Measurements from ENCODE around the gene MAP3K7. TPM values are rescaled to one million over a fixed set of nuclear protein-coding genes. Genes with fewer than 3 reads are reported as not detected.

Gene MAP3K7
- total RNA-seq, 5 donors from 2014 or later (not counting 1 experiment from before 2014, with no cell fraction given), result 21.1 to 25.6 (median 24.2) TPM

GRCh38 chr6:90530882-90531281 is 56.0 kb downstream of the MAP3K7 start:
- Mint-ChIP-seq H3K27me3 (no peaks in the 10 kb centered on the region), H3K9me3 (no peaks in the 10 kb centered on the region), H3K36me3 (peaks cover 28% of the 10 kb centered on the region), H3K4me1 (no peaks in the 10 kb centered on the region), H3K4me3 (no peak overlapping the region), H3K27ac (no peak overlapping the region)
- no peak for ATAC-seq (replicated peaks in 1 of 4)
- no peak overlapping the region for H3K27ac ChIP-seq (ENCODE audit: low read length)
- no peaks in the 10 kb centered on the region for H3K9me3 ChIP-seq
- H3K4me1 ChIP-seq (ENCODE audit: control insufficient read depth in 1 of 2, extremely low read depth in 1 of 2, insufficient read depth in 2 of 2, low read length in 2 of 2), result no peaks in the 10 kb centered on the region
- no peaks in the 10 kb centered on the region for H3K27me3 ChIP-seq (replicated peaks in 1 of 2; ENCODE audit: control insufficient read depth in 2 of 2, extremely low read depth in 1 of 2, insufficient read depth in 2 of 2, low read length in 1 of 2)
- no peak for DNase-seq
- no peak overlapping the region for H3K4me3 ChIP-seq (ENCODE audit: control insufficient read depth in 1 of 2, extremely low read depth in 1 of 2, low read length in 1 of 2)
- WGBS (ENCODE audit: insufficient coverage), result no CpG with 5 or more reads among the region's 1 CpG
- ChIA-PET CTCF (no interaction called here), POLR2A (no interaction called here)
- H3K36me3 ChIP-seq (ENCODE audit: control insufficient read depth in 2 of 2, extremely low read depth in 1 of 2, insufficient read depth in 1 of 2, low read length in 1 of 2), result peaks cover 0 to 26% of the 10 kb centered on the region in 2 donors

- peaks cover 6 to 26% of the 10 kb centered on the region in 2 donors for H3K36me3 ChIP-seq (ENCODE audit: control insufficient read depth in 2 of 2, extremely low read depth in 1 of 2, insufficient read depth in 1 of 2, low read length in 1 of 2)
- ChIA-PET CTCF (interaction anchor here in 1 of 2 donors (1.4 kb wide), 1 partner anchor 10 kb away, joined by 5 read pairs; no protein-coding TSS in a partner anchor), POLR2A (no interaction called here)
- 100% methylated on average over 2 of the region's 4 CpGs for WGBS (ENCODE audit: insufficient coverage)
- no peak overlapping the region for H3K4me3 ChIP-seq (ENCODE audit: control insufficient read depth in 1 of 2, extremely low read depth in 1 of 2, low read length in 1 of 2)
- Mint-ChIP-seq H3K9me3 (no peaks in the 10 kb centered on the region), H3K36me3 (peaks cover 44% of the 10 kb centered on the region), H3K27ac (no peak overlapping the region), H3K4me3 (no peak overlapping the region), H3K27me3 (no peaks in the 10 kb centered on the region), H3K4me1 (no peaks in the 10 kb centered on the region)
- no peaks in the 10 kb centered on the region for H3K27me3 ChIP-seq (replicated peaks in 1 of 2; ENCODE audit: control insufficient read depth in 2 of 2, extremely low read depth in 1 of 2, insufficient read depth in 2 of 2, low read length in 1 of 2)
- DNase-seq (no peak), ATAC-seq (replicated peaks in 1 of 4) (no peak)
- no peak overlapping the region for H3K27ac ChIP-seq (ENCODE audit: low read length)
- H3K9me3 ChIP-seq, result no peaks in the 10 kb centered on the region
- H3K4me1 ChIP-seq (ENCODE audit: control insufficient read depth in 1 of 2, extremely low read depth in 1 of 2, insufficient read depth in 2 of 2, low read length in 2 of 2), result no peaks in the 10 kb centered on the region
Measured at GRCh38 chr6:90525421-90525820, 61.5 kb downstream of the MAP3K7 start.

GRCh38 chr6:90523779-90524310 is 63.0 kb downstream of the MAP3K7 start:
- POLR2A ChIA-PET, result no interaction called here

GRCh38 chr6:90521955-90522354 is 64.9 kb downstream of the MAP3K7 start:
- ATAC-seq (replicated peaks in 1 of 4) (no peak), DNase-seq (no peak)
- POLR2A ChIA-PET, result no interaction called here
- no CpG with 5 or more reads among the region's 1 CpG for WGBS (ENCODE audit: insufficient coverage)
- CTCF ChIA-PET, result interaction anchor here (0.9 to 1.1 kb wide), 2 partner anchors 581 to 703 kb away, joined by 4 to 5 read pairs; no protein-coding TSS in a partner anchor
- Histone ChIP-seq H3K4me3 (ENCODE audit: control insufficient read depth in 1 of 2, extremely low read depth in 1 of 2, low read length in 1 of 2) (no peak overlapping the region), H3K27me3 (replicated peaks in 1 of 2; ENCODE audit: control insufficient read depth in 2 of 2, extremely low read depth in 1 of 2, insufficient read depth in 2 of 2, low read length in 1 of 2) (no peaks in the 10 kb centered on the region), H3K27ac (ENCODE audit: low read length) (no peak overlapping the region), H3K9me3 (no peaks in the 10 kb centered on the region), H3K36me3 (ENCODE audit: control insufficient read depth in 2 of 2, extremely low read depth in 1 of 2, insufficient read depth in 1 of 2, low read length in 1 of 2) (peaks cover 6 to 36% of the 10 kb centered on the region in 2 donors), H3K4me1 (ENCODE audit: control insufficient read depth in 1 of 2, extremely low read depth in 1 of 2, insufficient read depth in 2 of 2, low read length in 2 of 2) (no peaks in the 10 kb centered on the region)
- Mint-ChIP-seq H3K9me3 (no peaks in the 10 kb centered on the region), H3K4me3 (no peak overlapping the region), H3K27me3 (no peaks in the 10 kb centered on the region), H3K36me3 (peaks cover 39% of the 10 kb centered on the region), H3K4me1 (no peaks in the 10 kb centered on the region), H3K27ac (no peak overlapping the region)

More at GRCh38 chr6:90523779-90524310, 63.0 kb downstream of the MAP3K7 start:
- DNase-seq (no peak), ATAC-seq (replicated peaks in 1 of 4) (no peak)
- no peaks in the 10 kb centered on the region for H3K9me3 ChIP-seq
- CTCF ChIA-PET, result interaction anchor here in 1 of 2 donors (0.7 kb wide), 1 partner anchor 24 kb away, joined by 3 read pairs; no protein-coding TSS in a partner anchor
- H3K9me3 Mint-ChIP-seq, result no peaks in the 10 kb centered on the region
- H3K27me3 Mint-ChIP-seq, result no peaks in the 10 kb centered on the region
- H3K4me1 ChIP-seq (ENCODE audit: control insufficient read depth in 1 of 2, extremely low read depth in 1 of 2, insufficient read depth in 2 of 2, low read length in 2 of 2), result no peaks in the 10 kb centered on the region
- H3K27ac Mint-ChIP-seq, result no peak overlapping the region
- H3K4me3 ChIP-seq (ENCODE audit: control insufficient read depth in 1 of 2, extremely low read depth in 1 of 2, low read length in 1 of 2), result no peak overlapping the region
- no CpG with 5 or more reads among the region's 4 CpGs for WGBS (ENCODE audit: insufficient coverage)
- no peak overlapping the region for H3K4me3 Mint-ChIP-seq
- H3K27me3 ChIP-seq (replicated peaks in 1 of 2; ENCODE audit: control insufficient read depth in 2 of 2, extremely low read depth in 1 of 2, insufficient read depth in 2 of 2, low read length in 1 of 2), result no peaks in the 10 kb centered on the region
- H3K4me1 Mint-ChIP-seq, result no peaks in the 10 kb centered on the region
- no peak overlapping the region for H3K27ac ChIP-seq (ENCODE audit: low read length)
- H3K36me3 Mint-ChIP-seq, result peaks cover 44% of the 10 kb centered on the region
- peaks cover 6 to 30% of the 10 kb centered on the region in 2 donors for H3K36me3 ChIP-seq (ENCODE audit: control insufficient read depth in 2 of 2, extremely low read depth in 1 of 2, insufficient read depth in 1 of 2, low read length in 1 of 2)

- POLR2A ChIA-PET, result no interaction called here
- Histone ChIP-seq H3K9me3 (no peaks in the 10 kb centered on the region), H3K4me3 (ENCODE audit: control insufficient read depth in 1 of 2, extremely low read depth in 1 of 2, low read length in 1 of 2) (no peak overlapping the region), H3K27me3 (replicated peaks in 1 of 2; ENCODE audit: control insufficient read depth in 2 of 2, extremely low read depth in 1 of 2, insufficient read depth in 2 of 2, low read length in 1 of 2) (no peaks in the 10 kb centered on the region), H3K27ac (ENCODE audit: low read length) (no peak overlapping the region), H3K36me3 (ENCODE audit: control insufficient read depth in 2 of 2, extremely low read depth in 1 of 2, insufficient read depth in 1 of 2, low read length in 1 of 2) (peaks cover 0 to 46% of the 10 kb centered on the region in 2 donors), H3K4me1 (ENCODE audit: control insufficient read depth in 1 of 2, extremely low read depth in 1 of 2, insufficient read depth in 2 of 2, low read length in 2 of 2) (no peaks in the 10 kb centered on the region)
- Mint-ChIP-seq H3K27ac (no peak overlapping the region), H3K27me3 (no peaks in the 10 kb centered on the region), H3K36me3 (peaks cover 60% of the 10 kb centered on the region), H3K4me3 (no peak overlapping the region), H3K4me1 (no peaks in the 10 kb centered on the region), H3K9me3 (no peaks in the 10 kb centered on the region)
- CTCF ChIA-PET, result interaction anchor here in 1 of 2 donors (0.9 kb wide), 1 partner anchor 10 kb away, joined by 5 read pairs; no protein-coding TSS in a partner anchor
- no peak for DNase-seq
- no peak for ATAC-seq (replicated peaks in 1 of 4)
- no CpG with 5 or more reads among the region's 6 CpGs for WGBS (ENCODE audit: insufficient coverage)
Measured at GRCh38 chr6:90516074-90516660, 70.7 kb downstream of the MAP3K7 start.

GRCh38 chr6:90514496-90514895 is 72.4 kb downstream of the MAP3K7 start:
- Mint-ChIP-seq H3K4me3 (no peak overlapping the region), H3K9me3 (peaks cover 0 to 7% (median 0%) of the 10 kb centered on the region in 3 donors), H3K4me1 (no peaks in the 10 kb centered on the region), H3K36me3 (peaks cover 60% of the 10 kb centered on the region), H3K27ac (no peak overlapping the region), H3K27me3 (no peaks in the 10 kb centered on the region)
- no peak for ATAC-seq (replicated peaks in 1 of 4)
- Histone ChIP-seq H3K27ac (ENCODE audit: low read length) (no peak overlapping the region), H3K27me3 (replicated peaks in 1 of 2; ENCODE audit: control insufficient read depth in 2 of 2, extremely low read depth in 1 of 2, insufficient read depth in 2 of 2, low read length in 1 of 2) (no peaks in the 10 kb centered on the region), H3K9me3 (no peaks in the 10 kb centered on the region), H3K4me1 (ENCODE audit: control insufficient read depth in 1 of 2, extremely low read depth in 1 of 2, insufficient read depth in 2 of 2, low read length in 2 of 2) (no peaks in the 10 kb centered on the region), H3K4me3 (ENCODE audit: control insufficient read depth in 1 of 2, extremely low read depth in 1 of 2, low read length in 1 of 2) (no peak overlapping the region), H3K36me3 (ENCODE audit: control insufficient read depth in 2 of 2, extremely low read depth in 1 of 2, insufficient read depth in 1 of 2, low read length in 1 of 2) (peaks cover 0 to 36% of the 10 kb centered on the region in 2 donors)
- POLR2A ChIA-PET, result no interaction called here
- CTCF ChIA-PET, result interaction anchor here in 1 of 2 donors (0.9 kb wide), 1 partner anchor 574 kb away, joined by 4 read pairs; no protein-coding TSS in a partner anchor
- no peak for DNase-seq
- no CpG with 5 or more reads among the region's 3 CpGs for WGBS (ENCODE audit: insufficient coverage)
